ENCODE measurements around the gene PRKG1.

The PRKG1 gene

GRCh38 chr10:51910596-51910995 is 836.3 kb downstream of the PRKG1 start:
- DNase-seq = no peak

- DNase-seq = no peak
These were observed 837.4 kb downstream of the PRKG1 start for GRCh38 chr10:51911723-51912122.

- DNase-seq = no peak
These were observed 840.8 kb downstream of the PRKG1 start for GRCh38 chr10:51915031-51915542.

- DNase-seq = no peak
These were observed 844.2 kb downstream of the PRKG1 start for GRCh38 chr10:51918440-51918839.

GRCh38 chr10:51918884-51919325 is 844.6 kb downstream of the PRKG1 start:
- no peak for DNase-seq

- DNase-seq = no peak
These were observed 846.4 kb downstream of the PRKG1 start for GRCh38 chr10:51920672-51921071.

GRCh38 chr10:51924359-51924758 is 850.1 kb downstream of the PRKG1 start:
- DNase-seq = no peak

- DNase-seq = no peak
These were observed 852.0 kb downstream of the PRKG1 start for GRCh38 chr10:51926337-51926736.

GRCh38 chr10:51928162-51928561 is 853.9 kb downstream of the PRKG1 start:
- DNase-seq = no peak

GRCh38 chr10:51932530-51932929 is 858.2 kb downstream of the PRKG1 start:
- no peak for DNase-seq

GRCh38 chr10:51934373-51934772 is 860.1 kb downstream of the PRKG1 start:
- DNase-seq = no peak

- no peak for DNase-seq
These were observed 861.1 kb downstream of the PRKG1 start for GRCh38 chr10:51935341-51935740.

- DNase-seq = no peak
These were observed 863.2 kb downstream of the PRKG1 start for GRCh38 chr10:51937308-51938140.

GRCh38 chr10:51950371-51950995 is 876.2 kb downstream of the PRKG1 start:
- no peak for DNase-seq

GRCh38 chr10:51950996-51951555 is 876.8 kb downstream of the PRKG1 start:
- DNase-seq = no peak

GRCh38 chr10:51951601-51952000 is 877.3 kb downstream of the PRKG1 start:
- no peak for DNase-seq

GRCh38 chr10:51952056-51952455 is 877.8 kb downstream of the PRKG1 start:
- DNase-seq = no peak

GRCh38 chr10:51955696-51956095 is 881.4 kb downstream of the PRKG1 start:
- DNase-seq = no peak

GRCh38 chr10:51956822-51957221 is 882.5 kb downstream of the PRKG1 start:
- DNase-seq = no peak

GRCh38 chr10:51960494-51960895 is 886.2 kb downstream of the PRKG1 start:
- DNase-seq = peak; percentile 37 to 38

- DNase-seq = no peak
These were observed 887.1 kb downstream of the PRKG1 start for GRCh38 chr10:51961401-51961800.

- no peak for DNase-seq
These were observed 890.3 kb downstream of the PRKG1 start for GRCh38 chr10:51964630-51965029.

GRCh38 chr10:51965451-51965850 is 891.2 kb downstream of the PRKG1 start:
- no peak for DNase-seq
